Prostate gland (tissue), 2 donors: Measurements from ENCODE around the gene ACTA2.

ENCODE experiments used
- POLR2AphosphoS5 ChIP-seq: sonication (generic); formaldehyde crosslinking; IDR thresholded peaks from one replicate; pipeline ENCODE4 v1.6.1; 2017; ENCODE audit warnings: antibody characterized with exemption
- TF ChIP-seq, protein P1 (sequence below), 4 experiments: fragments of 200-600 bp in 2 of 4; fragments of 450-650 bp in 2 of 4; sonication (generic) in 2 of 4; IDR thresholded peaks; 1 replicate in 3 of 4; 2 replicates in 1 of 4; pipeline ENCODE4 v1.5.1; 2016 to 2019; ENCODE audit warnings: antibody characterized with exemption in 4 of 4, mild to moderate bottlenecking in 2 of 4, moderate library complexity in 2 of 4

DNA sequence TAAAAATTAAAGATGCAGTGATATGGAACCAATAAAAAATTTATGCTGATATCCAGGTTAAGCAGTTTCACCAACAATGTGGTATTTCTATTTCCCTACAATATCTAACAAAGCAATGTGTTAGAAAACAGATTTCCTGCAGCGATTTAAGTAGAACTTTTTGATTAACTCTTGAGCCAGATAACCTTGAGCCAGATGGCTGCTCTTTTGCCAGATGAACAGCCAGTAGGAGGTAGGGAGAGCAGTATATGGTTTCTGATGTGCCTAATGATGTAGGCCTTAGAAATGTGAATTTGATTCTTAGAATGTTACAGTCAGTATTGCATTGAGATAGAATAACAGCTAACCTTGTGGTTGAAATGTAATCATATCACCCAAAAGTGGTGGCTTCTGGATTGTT is 41.5 kb downstream of the ACTA2 start:
- TF ChIP-seq, protein P1, sequence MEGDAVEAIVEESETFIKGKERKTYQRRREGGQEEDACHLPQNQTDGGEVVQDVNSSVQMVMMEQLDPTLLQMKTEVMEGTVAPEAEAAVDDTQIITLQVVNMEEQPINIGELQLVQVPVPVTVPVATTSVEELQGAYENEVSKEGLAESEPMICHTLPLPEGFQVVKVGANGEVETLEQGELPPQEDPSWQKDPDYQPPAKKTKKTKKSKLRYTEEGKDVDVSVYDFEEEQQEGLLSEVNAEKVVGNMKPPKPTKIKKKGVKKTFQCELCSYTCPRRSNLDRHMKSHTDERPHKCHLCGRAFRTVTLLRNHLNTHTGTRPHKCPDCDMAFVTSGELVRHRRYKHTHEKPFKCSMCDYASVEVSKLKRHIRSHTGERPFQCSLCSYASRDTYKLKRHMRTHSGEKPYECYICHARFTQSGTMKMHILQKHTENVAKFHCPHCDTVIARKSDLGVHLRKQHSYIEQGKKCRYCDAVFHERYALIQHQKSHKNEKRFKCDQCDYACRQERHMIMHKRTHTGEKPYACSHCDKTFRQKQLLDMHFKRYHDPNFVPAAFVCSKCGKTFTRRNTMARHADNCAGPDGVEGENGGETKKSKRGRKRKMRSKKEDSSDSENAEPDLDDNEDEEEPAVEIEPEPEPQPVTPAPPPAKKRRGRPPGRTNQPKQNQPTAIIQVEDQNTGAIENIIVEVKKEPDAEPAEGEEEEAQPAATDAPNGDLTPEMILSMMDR (IDR thresholded peaks at IDR 0.05), result no peak
- TF ChIP-seq POLR2AphosphoS5, result no peak
